ENCODE results near the gene ATP2A1. TPM values are rescaled to one million over a fixed set of nuclear protein-coding genes. Genes with fewer than 3 reads are reported as not detected.

ATP2A1 gene
- total and polyA plus RNA-seq, 2 of the 13 experiments (the other 11 are each of a cell fraction or from before 2014, with no cell fraction given), result 3.2 to 12.5 TPM

GRCh38 chr16:28882551-28883160 is 4.4 kb downstream of the ATP2A1 start:
- in situ Hi-C loops (cut with HindIII; ENCODE audit: extremely low pct_ligation_motif_present, low pct_unique_long_range_greater_than_20kb), result no loop called here
- ChIA-PET POLR2A (no interaction called here), CTCF (ENCODE audit: low intra/inter-chr PET ratio, low total read pairs) (no interaction called here)
- Histone ChIP-seq H3K9ac (ENCODE audit: insufficient read depth, low read depth, low read length) (no peak overlapping the region), H3K4me3 (replicated peaks in 1 of 3; ENCODE audit: insufficient read depth in 1 of 3, low read depth in 2 of 3, low read length in 3 of 3) (no peak overlapping the region), H3K4me1 (ENCODE audit: insufficient read depth, low read length) (no peaks in the 10 kb centered on the region), H2AFZ (ENCODE audit: low read length) (no peak overlapping the region), H3K27ac (ENCODE audit: extremely low read length, insufficient read depth, low read length) (no peak overlapping the region), H4K20me1 (ENCODE audit: insufficient read depth, low read length) (no peaks in the 10 kb centered on the region), H3K9me3 (ENCODE audit: low read length) (no peaks in the 10 kb centered on the region), H3K79me2 (ENCODE audit: insufficient read depth, low read length) (no peaks in the 10 kb centered on the region), H3K4me2 (ENCODE audit: low read depth, low read length) (no peak overlapping the region), H3K27me3 (ENCODE audit: control insufficient read depth in 1 of 2, insufficient read depth in 2 of 2, low read length in 2 of 2) (no peaks in the 10 kb centered on the region), H3K36me3 (replicated peaks in 1 of 2; ENCODE audit: control insufficient read depth in 1 of 2, insufficient read depth in 2 of 2, low read length in 2 of 2) (peaks cover 13 to 16% of the 10 kb centered on the region in 2 experiments; a peak in 4 of 5 replicates)
- BruUV-seq (replicated peaks), result no TSS peak
- ATAC-seq, result no peak
- FAIRE-seq, result no peak
- DNase-seq (ENCODE audit: low spot score), result no peak
- 94% methylated on average over 23 of the region's 24 CpGs for WGBS (ENCODE audit: low lambda C conversion rate)
- intact Hi-C loops (cut with micrococcal nuclease; ENCODE audit: unreplicated experiment), result no loop called here
- no peak for TF ChIP-seq STAT5B (CRISPR knock-in tag; IDR thresholded peaks at IDR 0.05)
- TF ChIP-seq RERE (CRISPR knock-in tag; IDR thresholded peaks at IDR 0.05; ENCODE audit: low read depth), result no peak
- TF ChIP-seq DNMT3B (CRISPR knock-in tag; conservative IDR thresholded peaks at IDR 0.05), result no peak
- no peak for TF ChIP-seq NCOA5 (CRISPR knock-in tag; IDR thresholded peaks at IDR 0.05)

Data from HepG2 (cell line).